ENCODE measurements around the gene RRBP1.

Gene RRBP1

DNA sequence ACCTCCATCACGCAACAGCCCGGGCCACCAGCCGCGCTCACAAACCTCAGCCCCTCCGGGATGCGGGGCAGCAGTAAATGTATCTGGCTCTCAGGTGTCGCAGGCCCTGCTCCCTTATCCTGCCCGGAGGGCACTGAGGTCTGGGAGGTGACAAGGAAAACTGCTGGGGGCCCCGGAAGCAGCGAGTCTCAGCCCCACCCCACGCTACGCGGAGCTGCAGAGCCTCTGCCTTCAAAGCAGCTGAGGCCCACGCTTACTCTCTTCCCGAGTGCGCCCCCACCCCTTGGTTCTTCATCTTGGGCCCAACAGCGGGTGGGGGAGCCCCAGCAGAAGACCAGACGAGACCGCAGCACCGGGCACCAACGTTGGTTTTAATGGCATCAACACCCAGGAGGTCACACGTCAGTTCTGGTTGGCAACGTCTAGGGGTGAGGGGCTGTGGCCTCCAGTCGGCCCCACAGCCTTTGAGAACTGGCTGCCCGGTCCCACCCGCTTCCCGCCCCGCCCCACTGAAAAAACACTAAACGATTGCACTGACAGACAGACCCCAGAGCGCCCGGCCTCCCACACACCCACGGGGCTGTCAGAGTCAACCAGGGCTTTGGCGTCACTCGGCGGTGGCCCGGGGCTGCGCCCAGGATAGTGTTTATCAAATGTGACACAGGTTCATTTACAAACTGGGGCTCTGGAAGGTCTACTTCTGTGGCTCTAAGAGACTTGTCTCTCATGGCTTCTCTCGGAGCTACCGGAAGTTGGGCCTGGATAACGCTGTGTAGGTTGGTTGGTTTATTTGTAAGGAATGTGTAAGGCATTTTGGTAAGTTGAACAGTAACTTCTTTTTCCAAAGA lies 68.5 kb downstream of the RRBP1 start:
- H3K27me3 ChIP-seq (ENCODE audit: control insufficient read depth in 5 of 5, insufficient read depth in 4 of 5, low read length in 5 of 5), result no peaks in the 10 kb centered on the region
- H3K9ac ChIP-seq (ENCODE audit: low read length in 5 of 5), result no peak overlapping the region
- peaks cover 2 to 42% (median 38%) of the 10 kb centered on the region in 5 donors for H3K4me1 ChIP-seq (ENCODE audit: control insufficient read depth in 5 of 5, insufficient read depth in 5 of 5, low read length in 5 of 5)
- no peak overlapping the region for H3K4me3 ChIP-seq (ENCODE audit: low read depth in 1 of 5, low read length in 5 of 5)
- peaks cover 0 to 62% (median 45%) of the 10 kb centered on the region in 5 donors for H3K36me3 ChIP-seq (ENCODE audit: control insufficient read depth in 5 of 5, insufficient read depth in 5 of 5, low read length in 5 of 5)
- H3K9me3 ChIP-seq (ENCODE audit: control insufficient read depth in 5 of 5, low read length in 5 of 5), result no peaks in the 10 kb centered on the region
- no peak overlapping the region for H3K27ac ChIP-seq (ENCODE audit: low read depth, low read length)

DNA sequence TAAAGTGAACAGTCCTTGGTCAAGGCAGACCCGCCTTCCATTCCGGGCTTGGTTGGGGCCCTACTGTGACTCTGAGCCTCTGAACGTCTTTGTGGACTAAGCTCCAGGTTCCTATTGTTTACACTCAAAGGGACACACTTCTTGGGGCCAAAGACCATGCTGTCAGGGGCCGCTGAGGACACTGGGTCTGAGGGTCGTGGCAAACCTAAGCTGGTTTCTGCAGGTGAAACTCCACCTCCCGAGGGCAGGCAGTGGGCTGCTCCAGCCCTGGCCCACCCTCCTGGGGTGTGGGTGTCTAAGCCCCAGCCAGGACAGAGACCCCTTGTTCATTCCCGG lies 69.1 kb downstream of the RRBP1 start:
- Histone ChIP-seq H3K4me1 (ENCODE audit: control insufficient read depth in 5 of 5, insufficient read depth in 5 of 5, low read length in 5 of 5) (peaks cover 2 to 42% (median 38%) of the 10 kb centered on the region in 5 donors), H3K9me3 (ENCODE audit: control insufficient read depth in 5 of 5, low read length in 5 of 5) (no peaks in the 10 kb centered on the region), H3K36me3 (ENCODE audit: control insufficient read depth in 5 of 5, insufficient read depth in 5 of 5, low read length in 5 of 5) (peaks cover 0 to 58% (median 40%) of the 10 kb centered on the region in 5 donors), H3K27me3 (ENCODE audit: control insufficient read depth in 5 of 5, insufficient read depth in 4 of 5, low read length in 5 of 5) (no peaks in the 10 kb centered on the region), H3K27ac (ENCODE audit: low read depth, low read length) (no peak overlapping the region), H3K4me3 (ENCODE audit: low read depth in 1 of 5, low read length in 5 of 5) (no peak overlapping the region), H3K9ac (ENCODE audit: low read length in 5 of 5) (no peak overlapping the region)

DNA sequence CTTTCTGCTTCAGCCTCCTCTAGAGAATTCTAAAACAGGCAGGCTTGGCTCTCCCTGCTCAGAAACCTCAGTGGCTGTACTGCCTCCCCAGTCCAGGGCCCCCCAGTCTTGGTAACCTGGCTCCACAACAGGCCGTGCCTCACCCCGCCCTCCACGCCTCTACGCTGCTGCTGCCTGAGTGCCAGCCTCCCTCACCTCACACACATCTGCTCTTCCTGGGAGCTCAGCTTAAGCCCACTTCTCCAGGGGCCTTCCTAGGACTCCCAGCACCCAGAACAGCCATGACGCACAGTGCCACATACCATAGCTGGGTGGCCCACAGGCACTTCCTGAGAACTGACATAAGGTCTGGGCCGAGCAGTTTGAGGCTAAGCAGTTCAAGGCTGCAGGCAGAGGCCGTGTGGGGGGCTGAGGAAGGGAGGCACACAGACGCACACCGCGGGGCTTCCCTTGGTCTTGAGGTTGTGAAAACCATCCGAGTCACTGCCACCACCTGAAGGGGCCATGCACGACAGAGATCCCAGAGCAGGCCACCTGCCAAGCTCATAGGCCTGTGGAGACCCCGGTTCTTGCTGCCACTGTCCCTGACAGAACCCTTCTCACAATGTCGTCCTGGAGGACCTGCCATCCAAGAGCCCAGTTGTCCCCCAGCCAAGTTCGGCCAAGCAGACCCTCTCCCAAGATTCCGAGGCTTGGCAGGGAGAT lies 69.6 kb downstream of the RRBP1 start:
- Histone ChIP-seq H3K27me3 (ENCODE audit: control insufficient read depth in 5 of 5, insufficient read depth in 4 of 5, low read length in 5 of 5) (no peaks in the 10 kb centered on the region), H3K4me3 (ENCODE audit: low read depth in 1 of 5, low read length in 5 of 5) (no peak overlapping the region), H3K27ac (ENCODE audit: low read depth, low read length) (no peak overlapping the region), H3K4me1 (ENCODE audit: control insufficient read depth in 5 of 5, insufficient read depth in 5 of 5, low read length in 5 of 5) (peaks cover 2 to 42% (median 38%) of the 10 kb centered on the region in 5 donors), H3K36me3 (ENCODE audit: control insufficient read depth in 5 of 5, insufficient read depth in 5 of 5, low read length in 5 of 5) (peaks cover 0 to 58% (median 40%) of the 10 kb centered on the region in 5 donors), H3K9me3 (ENCODE audit: control insufficient read depth in 5 of 5, low read length in 5 of 5) (no peaks in the 10 kb centered on the region), H3K9ac (ENCODE audit: low read length in 5 of 5) (peak overlapping the region in 1 of 5 donors; percentile 16)

DNA sequence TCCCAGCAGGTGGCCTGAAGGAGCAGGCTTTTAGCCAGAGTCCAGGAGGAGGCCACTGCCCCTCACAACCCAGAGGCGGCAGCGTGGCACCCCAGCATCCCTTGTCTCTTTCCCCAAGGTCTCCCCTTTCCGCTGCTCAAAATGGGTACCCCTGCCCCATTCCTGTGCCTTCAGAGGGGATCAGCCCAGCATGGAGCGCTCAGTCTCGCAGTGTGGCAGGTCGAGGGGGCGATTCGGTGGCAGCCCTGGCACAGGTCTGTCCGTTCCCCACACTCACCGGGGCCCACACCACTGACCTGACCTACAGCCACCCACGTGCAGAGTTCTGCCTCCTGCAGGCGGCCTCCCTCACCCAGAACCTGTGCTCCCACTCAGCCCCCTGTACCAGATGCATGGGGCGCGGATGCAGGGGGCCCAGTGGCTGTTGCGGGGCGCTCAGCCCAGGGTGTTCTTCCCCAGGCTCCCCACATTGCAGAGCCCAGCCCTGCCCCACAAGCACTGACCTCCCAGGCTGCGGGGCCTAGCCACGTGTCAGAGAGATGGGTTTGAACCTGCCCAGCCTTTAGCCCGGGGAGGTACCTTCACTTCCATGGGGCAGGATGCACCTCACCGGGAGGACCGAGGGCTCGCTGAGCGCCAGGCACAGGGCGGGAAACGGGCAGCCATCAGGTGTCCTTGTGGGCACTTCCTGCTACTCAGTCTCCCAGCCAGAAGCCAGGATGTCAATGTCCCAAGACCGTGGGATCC lies 70.3 kb downstream of the RRBP1 start:
- H3K4me1 ChIP-seq (ENCODE audit: control insufficient read depth in 5 of 5, insufficient read depth in 5 of 5, low read length in 5 of 5), result peaks cover 2 to 42% (median 38%) of the 10 kb centered on the region in 5 donors
- H3K9me3 ChIP-seq (ENCODE audit: control insufficient read depth in 5 of 5, low read length in 5 of 5), result no peaks in the 10 kb centered on the region
- H3K4me3 ChIP-seq (ENCODE audit: low read depth in 1 of 5, low read length in 5 of 5), result no peak overlapping the region
- H3K9ac ChIP-seq (ENCODE audit: low read length in 5 of 5), result no peak overlapping the region
- peaks cover 0 to 53% (median 33%) of the 10 kb centered on the region in 5 donors for H3K36me3 ChIP-seq (ENCODE audit: control insufficient read depth in 5 of 5, insufficient read depth in 5 of 5, low read length in 5 of 5)
- H3K27ac ChIP-seq (ENCODE audit: low read depth, low read length), result no peak overlapping the region
- H3K27me3 ChIP-seq (ENCODE audit: control insufficient read depth in 5 of 5, insufficient read depth in 4 of 5, low read length in 5 of 5), result no peaks in the 10 kb centered on the region

DNA sequence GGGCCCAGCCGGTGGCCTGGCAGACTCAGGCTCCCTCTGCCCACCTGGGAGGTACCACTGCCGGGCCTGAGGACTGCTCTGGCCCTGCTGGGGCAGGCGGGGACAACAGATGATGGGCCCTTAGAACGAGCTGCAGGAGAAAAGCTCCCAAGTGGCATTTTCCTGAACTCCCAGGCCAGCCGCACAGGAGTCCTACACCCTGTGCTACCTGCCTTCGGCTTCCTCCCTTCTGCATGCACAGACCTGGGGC lies 70.8 kb downstream of the RRBP1 start:
- H3K4me3 ChIP-seq (ENCODE audit: low read depth in 1 of 5, low read length in 5 of 5), result no peak overlapping the region
- H3K27me3 ChIP-seq (ENCODE audit: control insufficient read depth in 5 of 5, insufficient read depth in 4 of 5, low read length in 5 of 5), result no peaks in the 10 kb centered on the region
- H3K27ac ChIP-seq (ENCODE audit: low read depth, low read length), result no peak overlapping the region
- no peaks in the 10 kb centered on the region for H3K9me3 ChIP-seq (ENCODE audit: control insufficient read depth in 5 of 5, low read length in 5 of 5)
- peaks cover 0 to 48% (median 28%) of the 10 kb centered on the region in 5 donors for H3K36me3 ChIP-seq (ENCODE audit: control insufficient read depth in 5 of 5, insufficient read depth in 5 of 5, low read length in 5 of 5)
- peaks cover 2 to 42% (median 38%) of the 10 kb centered on the region in 5 donors for H3K4me1 ChIP-seq (ENCODE audit: control insufficient read depth in 5 of 5, insufficient read depth in 5 of 5, low read length in 5 of 5)
- no peak overlapping the region for H3K9ac ChIP-seq (ENCODE audit: low read length in 5 of 5)

DNA sequence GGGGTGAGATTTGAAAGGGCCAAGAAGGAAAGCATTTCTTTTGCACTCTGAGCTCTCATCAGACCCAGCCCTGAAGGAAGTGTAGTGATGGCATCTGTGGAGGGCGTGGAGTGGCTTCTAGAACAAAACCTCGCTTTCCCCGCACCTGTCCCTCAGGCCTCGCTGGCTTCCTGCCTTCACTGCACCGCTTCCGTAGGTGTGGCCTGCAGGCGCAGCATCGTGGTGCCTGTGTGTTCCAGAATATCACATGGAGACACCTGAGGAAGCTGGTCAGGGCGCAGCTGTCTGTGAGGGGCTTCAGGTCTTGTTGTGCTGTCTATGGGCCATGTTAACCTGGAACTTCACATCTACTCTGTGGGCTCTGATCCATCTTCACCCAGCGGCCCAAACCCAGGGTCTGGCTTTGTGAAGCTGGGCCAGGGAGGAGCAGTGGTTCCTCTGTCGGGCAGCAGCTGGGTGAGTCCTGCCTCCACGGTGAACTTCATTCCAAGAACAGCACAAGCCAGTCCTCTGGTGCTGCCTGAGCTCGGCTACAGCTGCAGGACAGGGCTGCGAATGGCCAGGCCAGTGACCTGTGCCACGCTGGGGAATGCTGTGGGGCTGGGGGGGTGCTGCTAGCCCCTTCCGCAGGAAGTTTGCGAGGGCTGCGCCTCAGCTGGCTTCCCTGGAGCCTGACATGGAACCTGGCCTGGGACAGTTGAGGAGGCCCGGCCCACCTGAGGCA lies 71.3 kb downstream of the RRBP1 start:
- Histone ChIP-seq H3K9me3 (ENCODE audit: control insufficient read depth in 5 of 5, low read length in 5 of 5) (no peaks in the 10 kb centered on the region), H3K4me3 (ENCODE audit: low read depth in 1 of 5, low read length in 5 of 5) (no peak overlapping the region), H3K36me3 (ENCODE audit: control insufficient read depth in 5 of 5, insufficient read depth in 5 of 5, low read length in 5 of 5) (peaks cover 0 to 43% (median 23%) of the 10 kb centered on the region in 5 donors), H3K27ac (ENCODE audit: low read depth, low read length) (no peak overlapping the region), H3K27me3 (ENCODE audit: control insufficient read depth in 5 of 5, insufficient read depth in 4 of 5, low read length in 5 of 5) (no peaks in the 10 kb centered on the region), H3K9ac (ENCODE audit: low read length in 5 of 5) (no peak overlapping the region), H3K4me1 (ENCODE audit: control insufficient read depth in 5 of 5, insufficient read depth in 5 of 5, low read length in 5 of 5) (peaks cover 2 to 42% (median 35%) of the 10 kb centered on the region in 5 donors)

DNA sequence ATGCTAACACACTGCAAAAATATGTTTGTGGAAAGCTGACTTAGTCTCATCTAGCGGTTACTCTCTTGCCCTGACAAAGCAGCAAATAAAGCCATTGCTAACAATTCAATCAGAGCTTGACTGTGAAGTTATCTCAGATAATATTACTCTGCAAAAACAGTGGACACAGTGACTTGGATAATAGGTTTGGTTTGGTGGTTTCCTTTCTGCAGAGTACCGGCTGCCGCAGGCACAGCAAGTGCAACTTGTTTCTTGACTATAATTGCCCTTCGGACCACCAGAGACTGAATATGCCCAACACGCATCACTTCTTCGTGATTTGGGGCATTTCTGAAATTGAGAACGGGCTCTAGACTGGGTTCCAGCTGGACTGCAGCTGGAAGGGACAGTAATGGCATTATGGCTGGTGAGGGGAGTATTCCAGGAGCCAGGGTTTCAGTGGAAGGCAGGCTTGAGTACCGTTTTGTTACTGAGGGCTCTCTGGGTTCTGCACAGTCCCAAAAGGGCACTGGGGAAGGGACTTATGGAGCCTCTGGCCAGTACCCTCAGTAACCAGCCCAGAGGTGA lies 72.1 kb downstream of the RRBP1 start:
- H3K27ac ChIP-seq (ENCODE audit: low read depth, low read length), result no peak overlapping the region
- peaks cover 2 to 34% (median 27%) of the 10 kb centered on the region in 5 donors for H3K4me1 ChIP-seq (ENCODE audit: control insufficient read depth in 5 of 5, insufficient read depth in 5 of 5, low read length in 5 of 5)
- no peaks in the 10 kb centered on the region for H3K27me3 ChIP-seq (ENCODE audit: control insufficient read depth in 5 of 5, insufficient read depth in 4 of 5, low read length in 5 of 5)
- H3K9ac ChIP-seq (ENCODE audit: low read length in 5 of 5), result peak overlapping the region in 1 of 5 donors; percentile 9
- H3K4me3 ChIP-seq (ENCODE audit: low read depth in 1 of 5, low read length in 5 of 5), result no peak overlapping the region
- peaks cover under 1 to 43% (median 23%) of the 10 kb centered on the region in 5 donors for H3K36me3 ChIP-seq (ENCODE audit: control insufficient read depth in 5 of 5, insufficient read depth in 5 of 5, low read length in 5 of 5)
- H3K9me3 ChIP-seq (ENCODE audit: control insufficient read depth in 5 of 5, low read length in 5 of 5), result no peaks in the 10 kb centered on the region

DNA sequence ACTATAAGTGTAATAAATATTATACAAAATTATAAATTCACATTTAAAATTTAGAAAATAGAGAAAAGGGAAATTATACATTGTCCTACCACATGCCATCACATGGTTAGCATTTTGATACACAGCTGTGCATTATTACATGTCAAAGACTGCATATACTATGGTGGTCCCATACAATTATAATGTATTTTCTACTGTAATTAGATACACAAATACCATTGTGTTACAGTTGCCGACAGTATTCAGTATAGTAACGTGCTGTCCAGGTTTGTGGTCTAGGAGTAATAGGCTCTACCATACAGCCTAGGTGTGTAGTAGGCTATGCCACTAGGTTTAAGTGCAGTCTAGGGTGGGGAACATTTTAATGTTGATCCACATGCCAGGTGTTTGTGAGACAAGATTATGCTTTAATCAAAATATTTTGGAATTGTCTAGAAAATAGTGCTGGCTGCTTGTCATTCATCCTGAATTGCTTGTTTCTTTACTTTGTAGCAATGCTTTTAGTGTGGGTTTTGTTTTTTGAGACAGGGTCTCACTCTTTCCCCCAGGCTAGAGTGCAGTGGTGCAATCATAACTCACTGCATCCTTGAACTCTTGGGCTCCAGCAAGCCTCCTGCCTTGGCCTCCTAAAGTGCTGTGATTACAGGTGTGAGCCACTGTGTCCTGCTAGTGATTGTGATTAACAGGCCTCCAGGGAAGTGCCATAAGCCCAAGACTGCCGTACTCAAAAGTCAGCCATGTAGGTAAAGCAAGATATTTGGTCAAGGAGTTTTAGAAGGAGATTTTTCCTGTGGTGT lies 73.1 kb downstream of the RRBP1 start:
- no peak overlapping the region for H3K9ac ChIP-seq (ENCODE audit: low read length in 5 of 5)
- no peak overlapping the region for H3K27ac ChIP-seq (ENCODE audit: low read depth, low read length)
- H3K36me3 ChIP-seq (ENCODE audit: control insufficient read depth in 5 of 5, insufficient read depth in 5 of 5, low read length in 5 of 5), result peaks cover 5 to 46% (median 28%) of the 10 kb centered on the region in 5 donors
- H3K4me3 ChIP-seq (ENCODE audit: low read depth in 1 of 5, low read length in 5 of 5), result no peak overlapping the region
- no peaks in the 10 kb centered on the region for H3K27me3 ChIP-seq (ENCODE audit: control insufficient read depth in 5 of 5, insufficient read depth in 4 of 5, low read length in 5 of 5)
- peaks cover 2 to 26% (median 18%) of the 10 kb centered on the region in 5 donors for H3K4me1 ChIP-seq (ENCODE audit: control insufficient read depth in 5 of 5, insufficient read depth in 5 of 5, low read length in 5 of 5)
- no peaks in the 10 kb centered on the region for H3K9me3 ChIP-seq (ENCODE audit: control insufficient read depth in 5 of 5, low read length in 5 of 5)

DNA sequence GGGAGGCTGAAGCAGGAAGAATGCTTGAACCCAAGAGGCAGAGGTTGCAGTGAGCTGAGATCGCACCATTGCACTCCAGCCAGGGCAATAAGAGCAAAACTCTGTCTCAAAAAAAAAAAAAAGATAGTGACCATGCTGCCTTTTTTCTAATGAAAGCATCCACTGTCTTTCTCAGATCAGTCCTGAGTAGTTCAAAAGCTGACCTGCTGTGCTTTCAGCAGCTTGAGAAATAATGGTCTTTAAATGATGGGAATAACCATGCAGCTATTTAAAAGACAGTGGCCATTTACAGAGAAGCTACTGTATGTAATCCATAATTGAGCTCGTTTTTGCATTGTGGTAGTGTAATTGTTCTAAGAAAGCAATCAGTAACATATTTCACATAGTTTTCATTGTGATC lies 76.0 kb downstream of the RRBP1 start:
- peaks cover 10 to 51% (median 34%) of the 10 kb centered on the region in 5 donors for H3K36me3 ChIP-seq (ENCODE audit: control insufficient read depth in 5 of 5, insufficient read depth in 5 of 5, low read length in 5 of 5)
- no peak overlapping the region for H3K4me3 ChIP-seq (ENCODE audit: low read depth in 1 of 5, low read length in 5 of 5)
- no peaks in the 10 kb centered on the region for H3K27me3 ChIP-seq (ENCODE audit: control insufficient read depth in 5 of 5, insufficient read depth in 4 of 5, low read length in 5 of 5)
- H3K9ac ChIP-seq (ENCODE audit: low read length in 5 of 5), result no peak overlapping the region
- H3K27ac ChIP-seq (ENCODE audit: low read depth, low read length), result no peak overlapping the region
- H3K9me3 ChIP-seq (ENCODE audit: control insufficient read depth in 5 of 5, low read length in 5 of 5), result no peaks in the 10 kb centered on the region
- H3K4me1 ChIP-seq (ENCODE audit: control insufficient read depth in 5 of 5, insufficient read depth in 5 of 5, low read length in 5 of 5), result peaks cover 2 to 17% (median 8%) of the 10 kb centered on the region in 5 donors
